IMR-90 (cell line): ENCODE data around the gene DHX9. TPM values are rescaled to one million over a fixed set of nuclear protein-coding genes. Genes with fewer than 3 reads are reported as not detected.

Experiments used
- ATAC-seq: fragments of 200-7000 bp; cut with Tn5 transposase; 2 replicates; pipeline ENCODE4 v1.9.1; 2020; ENCODE audit warnings: low read depth, mild to moderate bottlenecking, moderate library complexity
- BruUV-seq: library from RNA; stranded (reverse); fragments of 400-500 nt; replicated peaks from 2 replicates; lab custom pipeline; 2021; lab: Mats Ljungman, UMichigan
- CTCF ChIA-PET: fragments of 300-600 bp; formaldehyde crosslinking; extraction: SDS; loops from one replicate; lab custom pipeline; 2021; ENCODE audit warnings: antibody characterized with exemption; lab: Yijun Ruan, JAX
- POLR2A ChIA-PET: fragments of 300-600 bp; sonication (Branson Sonifier 250); formaldehyde crosslinking; loops from one replicate; lab custom pipeline; 2022; ENCODE audit warnings: antibody characterized with exemption; ENCODE audit not compliant: unreplicated experiment; lab: Charles Lee
- DNase-seq: peaks from one replicate; pipeline ENCODE4 v3.0.0; 2013
- H2AFZ ChIP-seq: replicated peaks from 2 replicates; pipeline ENCODE3; 2013; ENCODE audit warnings: low read length, mild to moderate bottlenecking; ENCODE audit not compliant: poor library complexity
- H2AK5ac ChIP-seq: 2 replicates; pipeline ENCODE4 v1.6.1; 2013; ENCODE audit warnings: low read depth, low read length, inconsistent platforms
- H2AK9ac ChIP-seq: replicated peaks from 2 replicates; pipeline ENCODE3; 2013; ENCODE audit warnings: mild to moderate bottlenecking, low read depth, low read length, moderate library complexity; ENCODE audit not compliant: poor library complexity
- H2BK120ac ChIP-seq: 2 replicates; pipeline ENCODE4 v1.6.1; 2013; ENCODE audit warnings: low read depth, low read length, inconsistent platforms
- H2BK15ac ChIP-seq: 3 replicates; pipeline ENCODE4 v1.6.1; 2013; ENCODE audit warnings: low read depth, low read length, inconsistent platforms
- H2BK20ac ChIP-seq: 2 replicates; pipeline ENCODE4 v1.6.1; 2013; ENCODE audit warnings: low read depth, mild to moderate bottlenecking, inconsistent platforms, low read length, moderate library complexity
- H2BK5ac ChIP-seq: 2 replicates; pipeline ENCODE4 v1.6.1; 2013; ENCODE audit warnings: mild to moderate bottlenecking, low read depth, low read length, inconsistent platforms; ENCODE audit not compliant: poor library complexity, severe bottlenecking
- H3K14ac ChIP-seq: replicated peaks from 2 replicates; pipeline ENCODE4 v1.6.1; 2013; ENCODE audit warnings: low read depth, low read length, inconsistent platforms
- H3K18ac ChIP-seq: 2 replicates; pipeline ENCODE4 v1.6.1; 2013; ENCODE audit warnings: low read depth, low read length, control low read depth
- H3K23ac ChIP-seq: 2 replicates; pipeline ENCODE4 v1.6.1; 2013; ENCODE audit warnings: low read depth, low read length, inconsistent platforms
- H3K27ac ChIP-seq: 2 replicates; pipeline ENCODE4 v1.5.1; 2013; ENCODE audit warnings: mild to moderate bottlenecking, control low read depth, low read length; ENCODE audit not compliant: insufficient read depth
- H3K27me3 ChIP-seq: 2 replicates; pipeline ENCODE4 v1.6.1; 2013; ENCODE audit warnings: low read length; ENCODE audit not compliant: control insufficient read depth, insufficient read depth
- H3K36me3 ChIP-seq: 2 replicates; pipeline ENCODE4 v1.6.1; 2013; ENCODE audit warnings: low read length, mixed read lengths; ENCODE audit not compliant: control insufficient read depth, insufficient read depth
- H3K4ac ChIP-seq: 2 replicates; pipeline ENCODE4 v1.6.1; 2013; ENCODE audit warnings: low read depth, low read length, inconsistent platforms
- H3K4me1 ChIP-seq: 2 replicates; pipeline ENCODE4 v1.6.1; 2013; ENCODE audit warnings: low read length, mixed read lengths; ENCODE audit not compliant: control insufficient read depth, insufficient read depth
- H3K4me2 ChIP-seq: 2 replicates; pipeline ENCODE4 v1.6.1; 2013; ENCODE audit warnings: low read depth, mild to moderate bottlenecking, control low read depth, low read length, moderate library complexity
- H3K4me3 ChIP-seq: 2 replicates; pipeline ENCODE4 v1.5.1; 2013; ENCODE audit warnings: low read depth, mild to moderate bottlenecking, control low read depth, low read length, moderate library complexity; ENCODE audit not compliant: insufficient read depth
- H3K56ac ChIP-seq: 2 replicates; pipeline ENCODE4 v1.6.1; 2013; ENCODE audit warnings: low read length, inconsistent platforms; ENCODE audit not compliant: insufficient read depth; ENCODE audit errors: extremely low read depth
- H3K79me1 ChIP-seq, 2 experiments: 2 replicates each; pipeline ENCODE4 v1.6.1; 2013; ENCODE audit warnings: low read length in 2 of 2, inconsistent platforms in 1 of 2, low read depth in 1 of 2
- H3K9ac ChIP-seq: 2 replicates; pipeline ENCODE4 v1.6.1; 2013; ENCODE audit warnings: low read depth, low read length, control low read depth
- H3K9me1 ChIP-seq: 2 replicates; pipeline ENCODE4 v1.6.1; 2013; ENCODE audit warnings: low read length, inconsistent platforms; ENCODE audit not compliant: insufficient read depth
- H3K9me3 ChIP-seq: 2 replicates; pipeline ENCODE4 v1.6.1; 2013; ENCODE audit warnings: low read length; ENCODE audit not compliant: control insufficient read depth, insufficient read depth
- H4K20me1 ChIP-seq: 2 replicates; pipeline ENCODE4 v1.6.1; 2013; ENCODE audit warnings: low read length, inconsistent platforms; ENCODE audit not compliant: insufficient read depth
- H4K5ac ChIP-seq: 2 replicates; pipeline ENCODE4 v1.6.1; 2013; ENCODE audit warnings: mild to moderate bottlenecking, low read depth, low read length, control low read depth
- H4K8ac ChIP-seq, 2 experiments: 2 replicates each; pipeline ENCODE4 v1.6.1; 2013; ENCODE audit warnings: low read depth in 2 of 2, low read length in 2 of 2, control low read depth in 1 of 2, inconsistent platforms in 1 of 2
- H4K91ac ChIP-seq: 2 replicates; pipeline ENCODE4 v1.6.1; 2013; ENCODE audit warnings: low read depth, low read length, inconsistent platforms; ENCODE audit not compliant: insufficient read depth
- BHLHE40 ChIP-seq: fragments of 150-350 bp; IDR thresholded peaks from 2 replicates; pipeline ENCODE4 v1.6.1; 2016; ENCODE audit warnings: mild to moderate bottlenecking, low read depth, low read length
- CEBPB ChIP-seq: IDR thresholded peaks from 2 replicates; pipeline ENCODE4 v1.6.1; 2012; ENCODE audit warnings: low read depth, low read length, improper control_type of control experiment
- CHD1 ChIP-seq: IDR thresholded peaks from 2 replicates; pipeline ENCODE4 v1.6.1; 2012; ENCODE audit warnings: low read depth, low read length, improper control_type of control experiment
- ELK1 ChIP-seq: fragments of 150-350 bp; IDR thresholded peaks from 2 replicates; pipeline ENCODE4 v1.6.1; 2016; ENCODE audit warnings: low read depth, mild to moderate bottlenecking, low read length, moderate library complexity, borderline replicate concordance
- FOS ChIP-seq: fragments of 150-350 bp; IDR thresholded peaks from 2 replicates; pipeline ENCODE4 v1.6.1; 2016; ENCODE audit warnings: low read depth, low read length
- MAFK ChIP-seq: IDR thresholded peaks from 2 replicates; pipeline ENCODE4 v1.6.1; 2012; ENCODE audit warnings: low read depth, low read length, improper control_type of control experiment
- MAZ ChIP-seq: IDR thresholded peaks from 2 replicates; pipeline ENCODE4 v1.6.1; 2012; ENCODE audit warnings: low read depth, mild to moderate bottlenecking, low read length, improper control_type of control experiment, moderate library complexity, borderline replicate concordance
- MXI1 ChIP-seq: IDR thresholded peaks from 2 replicates; pipeline ENCODE4 v1.6.1; 2012; ENCODE audit warnings: low read depth, mild to moderate bottlenecking, low read length, moderate library complexity, borderline replicate concordance
- NFE2L2 ChIP-seq: fragments of 150-350 bp; IDR thresholded peaks from 2 replicates; pipeline ENCODE4 v1.6.1; 2016; ENCODE audit warnings: low read depth, mild to moderate bottlenecking, low read length
- POLR2A ChIP-seq: IDR thresholded peaks from 2 replicates; pipeline ENCODE4 v1.6.1; 2012; ENCODE audit warnings: mild to moderate bottlenecking, low read depth, low read length
- RAD21 ChIP-seq: IDR thresholded peaks from 2 replicates; pipeline ENCODE4 v1.6.1; 2012; ENCODE audit warnings: low read length, improper control_type of control experiment
- RCOR1 ChIP-seq: IDR thresholded peaks from 2 replicates; pipeline ENCODE4 v1.6.1; 2012; ENCODE audit warnings: mild to moderate bottlenecking, low read length, improper control_type of control experiment; ENCODE audit not compliant: insufficient replicate concordance
- RFX5 ChIP-seq: IDR thresholded peaks from 2 replicates; pipeline ENCODE4 v1.8.0; 2012; ENCODE audit warnings: low read depth, mild to moderate bottlenecking, low read length, moderate library complexity
- SMC3 ChIP-seq: fragments of 150-350 bp; IDR thresholded peaks from 2 replicates; pipeline ENCODE4 v1.6.1; 2016; ENCODE audit warnings: low read depth, mild to moderate bottlenecking, antibody characterized with exemption, low read length, moderate library complexity
- WGBS, 2 experiments: methylation state at CpG; one replicate each; pipeline versions ENCODE4 v1.1.5 to v1.1.7; 2013; ENCODE audit warnings: missing lambda C conversion rate in 2 of 2; ENCODE audit not compliant: insufficient read length in 1 of 2; ENCODE audit errors: extremely low coverage in 2 of 2; 5-methylcytosine and 5-hydroxymethylcytosine counted together
- dilution Hi-C: fragments of 300-500 bp; cut with HindIII; formaldehyde crosslinking; loops from one replicate; pipeline ENCODE4 v1.14.3; 2018; ENCODE audit warnings: low sequenced_read_pairs; ENCODE audit not compliant: unreplicated experiment
- in situ Hi-C: fragments of 300-500 bp; cut with MboI; formaldehyde crosslinking; loops from 3 replicates; pipeline ENCODE4 v1.14.3; 2019; ENCODE audit warnings: low sequenced_read_pairs, inconsistent platforms, mixed read lengths
- intact Hi-C: fragments of 100-400 bp; cut with micrococcal nuclease; formaldehyde crosslinking; loops from 2 replicates; pipeline ENCODE4 v1.10.0; 2022
- polyA plus RNA-seq, 3 experiments: library from polyadenylated mRNA; depleted of rRNA; stranded (reverse); fragments of >200 nt; gene quantifications; 2 replicates each; pipeline ENCODE4 v1.2.3, GENCODE V29; 2012; ENCODE audit warnings: low replicate concordance in 1 of 3
- total RNA-seq: library from RNA; depleted of rRNA; stranded (reverse); fragments of >200 nt; gene quantifications from 2 replicates; pipeline ENCODE4 v1.2.3, GENCODE V29; 2012
- TF ChIP-seq, protein P1 (sequence below): fragments of 150-350 bp; IDR thresholded peaks from 2 replicates; pipeline ENCODE4 v1.6.1; 2017; ENCODE audit warnings: mild to moderate bottlenecking, antibody characterized with exemption, low read length, low read depth
- TF ChIP-seq, protein P2 (sequence below): conservative IDR thresholded peaks from 2 replicates; pipeline ENCODE4 v1.5.1; 2012; ENCODE audit warnings: mild to moderate bottlenecking, low read depth, low read length, improper control_type of control experiment

The DHX9 gene
- total and polyA plus RNA-seq, 2 of the 4 experiments (the other 2 are of a cell fraction): 119 to 211 TPM

- DNase-seq (no peak), ATAC-seq (no peak)
- Histone ChIP-seq H3K4me2 (no peak overlapping the region), H3K27me3 (no peaks in the 10 kb centered on the region), H2BK20ac (no peak overlapping the region), H3K4me1 (no peaks in the 10 kb centered on the region), H3K4ac (no peak overlapping the region), H3K27ac (no peak overlapping the region), H2BK5ac (no peak overlapping the region), H3K9me3 (no peaks in the 10 kb centered on the region), H2BK15ac (no peak overlapping the region), H3K9me1 (peaks cover 8% of the 10 kb centered on the region; the same call in 1 of the 2 replicates), H3K23ac (no peak overlapping the region), H2AK9ac (no peak overlapping the region), H2BK120ac (no peak overlapping the region), H3K18ac (no peak overlapping the region), H4K8ac (no peak overlapping the region), H2AFZ (no peak overlapping the region), H3K79me1 (peaks cover 26 to 48% of the 10 kb centered on the region in 2 experiments), H4K5ac (no peak overlapping the region), H3K14ac (no peak overlapping the region), H3K4me3 (no peak overlapping the region), H2AK5ac (no peak overlapping the region), H3K9ac (no peak overlapping the region), H4K20me1 (peaks cover 60% of the 10 kb centered on the region), H3K56ac (no peak overlapping the region), H3K36me3 (peaks cover 51% of the 10 kb centered on the region), H4K91ac (no peak overlapping the region)
- TF ChIP-seq SMC3 (no peak), POLR2A (no peak), ELK1 (no peak), CEBPB (no peak), FOS (no peak), RFX5 (no peak), RCOR1 (no peak), CHD1 (no peak), RAD21 (no peak), MXI1 (no peak), MAFK (no peak), NFE2L2 (no peak), BHLHE40 (no peak), MAZ (no peak)
- TF ChIP-seq, protein P1, sequence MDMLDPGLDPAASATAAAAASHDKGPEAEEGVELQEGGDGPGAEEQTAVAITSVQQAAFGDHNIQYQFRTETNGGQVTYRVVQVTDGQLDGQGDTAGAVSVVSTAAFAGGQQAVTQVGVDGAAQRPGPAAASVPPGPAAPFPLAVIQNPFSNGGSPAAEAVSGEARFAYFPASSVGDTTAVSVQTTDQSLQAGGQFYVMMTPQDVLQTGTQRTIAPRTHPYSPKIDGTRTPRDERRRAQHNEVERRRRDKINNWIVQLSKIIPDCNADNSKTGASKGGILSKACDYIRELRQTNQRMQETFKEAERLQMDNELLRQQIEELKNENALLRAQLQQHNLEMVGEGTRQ: no peak
- TF ChIP-seq, protein P2, sequence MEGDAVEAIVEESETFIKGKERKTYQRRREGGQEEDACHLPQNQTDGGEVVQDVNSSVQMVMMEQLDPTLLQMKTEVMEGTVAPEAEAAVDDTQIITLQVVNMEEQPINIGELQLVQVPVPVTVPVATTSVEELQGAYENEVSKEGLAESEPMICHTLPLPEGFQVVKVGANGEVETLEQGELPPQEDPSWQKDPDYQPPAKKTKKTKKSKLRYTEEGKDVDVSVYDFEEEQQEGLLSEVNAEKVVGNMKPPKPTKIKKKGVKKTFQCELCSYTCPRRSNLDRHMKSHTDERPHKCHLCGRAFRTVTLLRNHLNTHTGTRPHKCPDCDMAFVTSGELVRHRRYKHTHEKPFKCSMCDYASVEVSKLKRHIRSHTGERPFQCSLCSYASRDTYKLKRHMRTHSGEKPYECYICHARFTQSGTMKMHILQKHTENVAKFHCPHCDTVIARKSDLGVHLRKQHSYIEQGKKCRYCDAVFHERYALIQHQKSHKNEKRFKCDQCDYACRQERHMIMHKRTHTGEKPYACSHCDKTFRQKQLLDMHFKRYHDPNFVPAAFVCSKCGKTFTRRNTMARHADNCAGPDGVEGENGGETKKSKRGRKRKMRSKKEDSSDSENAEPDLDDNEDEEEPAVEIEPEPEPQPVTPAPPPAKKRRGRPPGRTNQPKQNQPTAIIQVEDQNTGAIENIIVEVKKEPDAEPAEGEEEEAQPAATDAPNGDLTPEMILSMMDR: no peak
- dilution Hi-C loops: no loop called here
- intact Hi-C loops: no loop called here
- no TSS peak for BruUV-seq
- POLR2A ChIA-PET: no interaction called here
- in situ Hi-C loops: no loop called here
- CTCF ChIA-PET: no interaction called here
- WGBS, 2 experiments: no CpG with 5 or more reads among the region's 1 CpG
Observed at GRCh38 chr1:182851825-182852224, 12.7 kb downstream of the DHX9 start.
